ENCODE measurements around the gene PADI2. TPM values are rescaled to one million over a fixed set of nuclear protein-coding genes. Genes with fewer than 3 reads are reported as not detected.

PADI2 gene
- total and polyA plus RNA-seq, 2 of the 8 experiments (the other 6 are each of a cell fraction or from before 2014, with no cell fraction given) = 1.6 to 7.5 TPM

GRCh38 chr1:17134034-17134433, 14.8 kb upstream of the PADI2 start:
- Histone ChIP-seq H3K79me1 (ENCODE audit: low read depth, low read length) (no peaks in the 10 kb centered on the region), H3K4me2 (ENCODE audit: insufficient read depth in 1 of 2, low read depth in 2 of 2, low read length in 2 of 2) (no peak overlapping the region), H4K91ac (replicated peaks; ENCODE audit: insufficient read length, low read length) (no peak overlapping the region), H3K9ac (replicated peaks in 1 of 4; ENCODE audit: extremely low read depth in 1 of 4, low read depth in 3 of 4, low read length in 3 of 4) (no peak overlapping the region; a peak in 1 of 7 replicates), H3K23ac (ENCODE audit: insufficient read length) (no peak overlapping the region), H4K8ac (ENCODE audit: extremely low read depth, insufficient read depth, low read length) (0 out of 2 replicates have a peak overlapping the region, but pooled peaks have one; percentile 16), H3K4me1 (replicated peaks in 1 of 4; ENCODE audit: control insufficient read depth in 3 of 4, insufficient read depth in 4 of 4, low read length in 3 of 4) (peaks cover 2 to 6% (median 3%) of the 10 kb centered on the region in 4 experiments; a peak in 3 of 7 replicates), H3K36me3 (ENCODE audit: control insufficient read depth in 2 of 4, insufficient read depth in 4 of 4, low read length in 3 of 4) (no peaks in the 10 kb centered on the region), H3K56ac (replicated peaks; ENCODE audit: insufficient read length, low read depth, low read length) (no peak overlapping the region), H3K23me2 (ENCODE audit: low read depth, low read length) (no peaks in the 10 kb centered on the region; the same call in 1 of the 2 replicates), H3K4me3 (ENCODE audit: extremely low read depth in 1 of 4, insufficient read depth in 2 of 4, low read depth in 3 of 4, low read length in 4 of 4) (no peak overlapping the region), H2BK5ac (ENCODE audit: low read depth, low read length) (no peak overlapping the region), H2AK5ac (ENCODE audit: low read depth, low read length) (peak overlapping the region; percentile 77; the same call in 1 of the 2 replicates), H3K14ac (ENCODE audit: insufficient read length) (no peak overlapping the region), H2BK20ac (ENCODE audit: low read length) (no peak overlapping the region), H3K9me3 (ENCODE audit: insufficient read depth in 2 of 2, low read depth in 1 of 2, low read length in 1 of 2) (peaks cover 0 to 4% of the 10 kb centered on the region in 2 experiments; a peak in 1 of 4 replicates), H3K27me3 (replicated peaks in 1 of 4; ENCODE audit: control insufficient read depth in 3 of 4, extremely low read depth in 1 of 4, insufficient read depth in 3 of 4, low read length in 3 of 4) (no peaks in the 10 kb centered on the region), H2BK120ac (replicated peaks; ENCODE audit: low read depth, low read length) (no peak overlapping the region), H4K5ac (ENCODE audit: insufficient read length, low read depth, low read length) (no peak overlapping the region), H2BK15ac (ENCODE audit: low read length) (no peak overlapping the region), H2AFZ (ENCODE audit: low read length) (no peak overlapping the region), H3K4ac (replicated peaks; ENCODE audit: insufficient read length, low read depth, low read length) (no peak overlapping the region), H3K18ac (ENCODE audit: extremely low read depth, low read length) (no peak overlapping the region), H3K27ac (ENCODE audit: low read depth, low read length) (no peak overlapping the region), H2BK12ac (ENCODE audit: low read depth, low read length) (peak overlapping the region; percentile 90; the same call in 1 of the 2 replicates), H4K20me1 (replicated peaks in 1 of 2; ENCODE audit: control insufficient read depth in 1 of 2, insufficient read depth in 2 of 2, low read length in 2 of 2) (no peaks in the 10 kb centered on the region), H3K79me2 (ENCODE audit: control insufficient read depth in 1 of 2, insufficient read depth in 2 of 2, low read length in 2 of 2) (no peaks in the 10 kb centered on the region)
- ChIA-PET CTCF (ENCODE audit: partially characterized antibody) (interaction anchor here (0.8 to 21.2 kb wide), 3 partner anchors 8 to 212 kb away, joined by 3 to 339 read pairs (median 6); no protein-coding TSS in a partner anchor), POLR2A (ENCODE audit: partially characterized antibody) (no interaction called here)
- 91% methylated on average over 4 of the region's 4 CpGs; no CpG with 5 or more reads in 1 of the 2 experiments for WGBS, 2 experiments (ENCODE audit: extremely low coverage in 1 of 2, insufficient coverage in 1 of 2, insufficient read length in 1 of 2, insufficient replicate concordance in 2 of 2, low coverage in 1 of 2, low lambda C conversion rate in 2 of 2, missing lambda C conversion rate in 1 of 2)
- FAIRE-seq (no peak), DNase-seq (ENCODE audit: low read depth in 1 of 2, low spot score in 2 of 2) (no peak)
- TF ChIP-seq CBX8 (IDR thresholded peaks at IDR 0.05; ENCODE audit: borderline replicate concordance, low read depth, low read length) (no peak), CBX5 (IDR thresholded peaks at IDR 0.05; ENCODE audit: low read depth, low read length) (no peak), EP300 (IDR thresholded peaks at IDR 0.05; ENCODE audit: borderline replicate concordance in 1 of 2, low read depth in 2 of 2, low read length in 2 of 2) (no peak), CTBP2 (IDR thresholded peaks at IDR 0.05; ENCODE audit: borderline replicate concordance, insufficient read depth, insufficient read length, low read length) (no peak), TCF12 (IDR thresholded peaks at IDR 0.05; ENCODE audit: low read depth, low read length) (no peak), PHF8 (conservative IDR thresholded peaks at IDR 0.05; ENCODE audit: low read depth, low read length) (no peak), NRF1 (IDR thresholded peaks at IDR 0.05; ENCODE audit: low read depth, low read length) (no peak), MAFK (IDR thresholded peaks at IDR 0.05; ENCODE audit: low read depth, low read length) (no peak), RXRA (IDR thresholded peaks at IDR 0.05; ENCODE audit: insufficient read depth, low read depth, low read length) (no peak), FOSL1 (IDR thresholded peaks at IDR 0.05; ENCODE audit: insufficient read depth, low read depth, low read length) (no peak), YY1 (IDR thresholded peaks at IDR 0.05; ENCODE audit: low read depth, low read length) (no peak), BCL11A (IDR thresholded peaks at IDR 0.05; ENCODE audit: low read depth in 2 of 2, low read length in 2 of 2) (no peak), E2F6 (IDR thresholded peaks at IDR 0.05) (no peak)
